Spleen (tissue), 7 donors: Measurements from ENCODE around the gene EPN2.
A peak's percentile ranks its signal among the peaks of the same experiment; 100 is the strongest.

Experiments used
- POLR2AphosphoS5 ChIP-seq, 3 donors: sonication (generic); formaldehyde crosslinking; IDR thresholded peaks; one replicate each; pipeline ENCODE4 v1.5.1; 2017; ENCODE audit warnings: antibody characterized with exemption in 3 of 3
- TF ChIP-seq, protein P1 (sequence below), 11 experiments: fragments of 200-600 bp in 7 of 11; fragments of 450-650 bp in 4 of 11; sonication (generic) in 4 of 11; IDR thresholded peaks in 8 of 11; conservative IDR thresholded peaks in 3 of 11; 1 replicate in 7 of 11; 2 replicates in 4 of 11; pipeline versions ENCODE4 v1.4.0 to v1.8.0; 2016 to 2021; ENCODE audit warnings: antibody characterized with exemption in 11 of 11, inconsistent platforms in 4 of 11, mild to moderate bottlenecking in 1 of 11
- donor health status: DM: no; HTN: no; CAD: no; lungs with moderate emphysema.
- donor health status: DM: no; HTN: no; CAD: no.
- donor health status: DM: no; HTN: no; CAD: no.

DNA sequence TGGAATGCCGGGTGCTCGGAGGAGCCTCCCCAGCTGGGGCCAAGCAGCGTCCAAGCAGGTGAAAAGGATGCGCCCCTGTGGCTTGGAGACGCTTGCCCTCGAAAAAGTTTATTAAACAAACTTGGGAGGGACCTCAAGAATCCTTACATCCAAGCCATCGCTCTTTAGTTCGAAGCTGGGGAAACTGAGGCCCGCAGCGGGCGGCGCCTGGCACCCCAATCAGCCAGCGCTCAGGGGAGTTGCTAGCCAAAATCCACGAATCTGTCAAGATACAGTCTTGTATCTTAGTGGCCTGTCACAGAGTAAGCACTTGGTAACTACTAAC is 125.9 kb downstream of the EPN2 start:
- TF ChIP-seq, protein P1, sequence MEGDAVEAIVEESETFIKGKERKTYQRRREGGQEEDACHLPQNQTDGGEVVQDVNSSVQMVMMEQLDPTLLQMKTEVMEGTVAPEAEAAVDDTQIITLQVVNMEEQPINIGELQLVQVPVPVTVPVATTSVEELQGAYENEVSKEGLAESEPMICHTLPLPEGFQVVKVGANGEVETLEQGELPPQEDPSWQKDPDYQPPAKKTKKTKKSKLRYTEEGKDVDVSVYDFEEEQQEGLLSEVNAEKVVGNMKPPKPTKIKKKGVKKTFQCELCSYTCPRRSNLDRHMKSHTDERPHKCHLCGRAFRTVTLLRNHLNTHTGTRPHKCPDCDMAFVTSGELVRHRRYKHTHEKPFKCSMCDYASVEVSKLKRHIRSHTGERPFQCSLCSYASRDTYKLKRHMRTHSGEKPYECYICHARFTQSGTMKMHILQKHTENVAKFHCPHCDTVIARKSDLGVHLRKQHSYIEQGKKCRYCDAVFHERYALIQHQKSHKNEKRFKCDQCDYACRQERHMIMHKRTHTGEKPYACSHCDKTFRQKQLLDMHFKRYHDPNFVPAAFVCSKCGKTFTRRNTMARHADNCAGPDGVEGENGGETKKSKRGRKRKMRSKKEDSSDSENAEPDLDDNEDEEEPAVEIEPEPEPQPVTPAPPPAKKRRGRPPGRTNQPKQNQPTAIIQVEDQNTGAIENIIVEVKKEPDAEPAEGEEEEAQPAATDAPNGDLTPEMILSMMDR (IDR thresholded peaks at IDR 0.05 in 8 of 11, conservative IDR thresholded peaks at IDR 0.05 in 3 of 11), result peak in 5 of 11 experiments; percentile 3 to 44 (median 12)
- TF ChIP-seq POLR2AphosphoS5 (IDR thresholded peaks at IDR 0.05), result no peak
